ENCODE results near the gene DERA.

DERA gene

DNA sequence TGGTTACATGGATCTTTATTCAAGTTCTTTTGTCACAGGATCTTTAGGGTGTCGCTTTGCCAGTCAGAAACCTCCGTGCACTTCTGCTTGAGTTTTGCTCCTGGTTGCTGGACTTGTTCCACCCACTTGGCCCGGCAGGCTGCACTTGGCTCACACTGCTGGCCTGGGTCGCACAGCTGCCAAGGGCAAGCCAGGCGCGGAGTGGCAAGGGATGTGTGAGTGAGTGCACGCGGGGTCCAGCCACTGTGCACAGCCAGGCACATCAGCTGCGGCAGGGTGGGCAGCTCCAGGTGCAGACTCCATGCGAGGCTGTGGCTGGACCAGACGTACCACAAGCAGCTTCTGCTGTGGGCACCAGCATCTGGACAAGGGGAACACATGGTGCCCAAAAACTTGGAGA, 76.6 kb downstream of the DERA start:
- Histone ChIP-seq H3K4me1 (ENCODE audit: insufficient read depth, low read length) (no peaks in the 10 kb centered on the region), H3K9ac (ENCODE audit: low read depth, low read length) (no peak overlapping the region), H3K9me3 (ENCODE audit: insufficient read depth, low read length, severe bottlenecking) (peaks cover 8% of the 10 kb centered on the region), H4K20me1 (ENCODE audit: insufficient read depth, low read length) (no peaks in the 10 kb centered on the region), H3K4me2 (ENCODE audit: insufficient read depth, low read length) (no peak overlapping the region), H2AFZ (ENCODE audit: low read depth, low read length) (no peak overlapping the region), H3K79me2 (ENCODE audit: insufficient read depth, low read length) (no peaks in the 10 kb centered on the region), H3K27me3 (ENCODE audit: insufficient read depth, low read length, poor library complexity) (no peaks in the 10 kb centered on the region), H3K27ac (ENCODE audit: low read length) (no peak overlapping the region), H3K36me3 (ENCODE audit: insufficient read depth, low read length) (peaks cover 38% of the 10 kb centered on the region), H3K4me3 (ENCODE audit: low read depth in 1 of 2, low read length in 2 of 2) (no peak overlapping the region)
- no peak for DNase-seq
- TF ChIP-seq, protein P1, sequence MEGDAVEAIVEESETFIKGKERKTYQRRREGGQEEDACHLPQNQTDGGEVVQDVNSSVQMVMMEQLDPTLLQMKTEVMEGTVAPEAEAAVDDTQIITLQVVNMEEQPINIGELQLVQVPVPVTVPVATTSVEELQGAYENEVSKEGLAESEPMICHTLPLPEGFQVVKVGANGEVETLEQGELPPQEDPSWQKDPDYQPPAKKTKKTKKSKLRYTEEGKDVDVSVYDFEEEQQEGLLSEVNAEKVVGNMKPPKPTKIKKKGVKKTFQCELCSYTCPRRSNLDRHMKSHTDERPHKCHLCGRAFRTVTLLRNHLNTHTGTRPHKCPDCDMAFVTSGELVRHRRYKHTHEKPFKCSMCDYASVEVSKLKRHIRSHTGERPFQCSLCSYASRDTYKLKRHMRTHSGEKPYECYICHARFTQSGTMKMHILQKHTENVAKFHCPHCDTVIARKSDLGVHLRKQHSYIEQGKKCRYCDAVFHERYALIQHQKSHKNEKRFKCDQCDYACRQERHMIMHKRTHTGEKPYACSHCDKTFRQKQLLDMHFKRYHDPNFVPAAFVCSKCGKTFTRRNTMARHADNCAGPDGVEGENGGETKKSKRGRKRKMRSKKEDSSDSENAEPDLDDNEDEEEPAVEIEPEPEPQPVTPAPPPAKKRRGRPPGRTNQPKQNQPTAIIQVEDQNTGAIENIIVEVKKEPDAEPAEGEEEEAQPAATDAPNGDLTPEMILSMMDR (IDR thresholded peaks at IDR 0.05; ENCODE audit: borderline replicate concordance, extremely low read depth, low read length, poor library complexity, severe bottlenecking): no peak
- TF ChIP-seq EZH2 (IDR thresholded peaks at IDR 0.05; ENCODE audit: borderline replicate concordance, low read depth, low read length, severe bottlenecking): no peak
- no peak for ATAC-seq (ENCODE audit: insufficient read depth, low read depth)

DNA sequence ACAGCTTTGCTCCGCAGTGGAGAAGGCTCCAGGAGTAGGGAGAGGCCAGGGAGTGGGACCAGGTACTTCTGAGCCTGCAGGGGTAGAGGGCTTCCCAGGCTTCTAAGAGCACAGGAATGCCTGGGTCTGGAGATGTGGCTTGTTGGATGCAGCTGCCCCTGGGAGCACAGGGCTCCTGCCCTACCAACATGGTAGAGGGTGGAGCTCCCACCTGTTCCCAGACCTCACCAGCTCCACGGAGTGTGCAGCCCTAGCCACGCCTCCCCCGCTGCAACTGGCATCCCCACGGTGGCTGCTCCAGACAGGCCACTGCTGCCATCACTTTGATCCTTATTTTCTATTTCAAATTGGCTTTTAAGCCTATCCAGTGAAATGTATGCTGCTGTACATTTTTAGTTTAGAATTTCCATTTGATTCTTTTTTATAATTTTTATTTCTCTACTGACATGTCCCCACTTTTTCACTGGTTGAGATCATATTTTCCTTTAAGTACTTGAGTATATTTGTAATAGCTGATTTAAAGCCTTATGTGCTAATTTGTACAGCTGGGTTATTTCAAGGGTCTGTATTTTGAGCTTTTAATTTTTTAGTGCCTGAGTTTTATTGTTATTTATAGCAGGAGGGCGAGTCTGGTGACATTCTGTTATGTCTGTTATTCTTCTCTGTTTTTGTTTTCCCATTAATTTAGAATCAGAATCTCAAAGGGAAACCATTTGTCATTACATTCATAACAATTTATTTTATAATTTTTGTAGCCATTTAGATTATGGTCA, 78.0 kb downstream of the DERA start:
- H3K27ac ChIP-seq (ENCODE audit: low read length): no peak overlapping the region
- peaks cover 8% of the 10 kb centered on the region for H3K9me3 ChIP-seq (ENCODE audit: insufficient read depth, low read length, severe bottlenecking)
- peaks cover 28% of the 10 kb centered on the region for H3K36me3 ChIP-seq (ENCODE audit: insufficient read depth, low read length)
- H3K4me3 ChIP-seq (ENCODE audit: low read depth in 1 of 2, low read length in 2 of 2): no peak overlapping the region
- ATAC-seq (ENCODE audit: insufficient read depth, low read depth) (no peak), DNase-seq (no peak)
- no peak overlapping the region for H3K4me2 ChIP-seq (ENCODE audit: insufficient read depth, low read length)
- H2AFZ ChIP-seq (ENCODE audit: low read depth, low read length): no peak overlapping the region
- H3K4me1 ChIP-seq (ENCODE audit: insufficient read depth, low read length): no peaks in the 10 kb centered on the region
- H4K20me1 ChIP-seq (ENCODE audit: insufficient read depth, low read length): no peaks in the 10 kb centered on the region
- H3K27me3 ChIP-seq (ENCODE audit: insufficient read depth, low read length, poor library complexity): no peaks in the 10 kb centered on the region
- no peak overlapping the region for H3K9ac ChIP-seq (ENCODE audit: low read depth, low read length)
- H3K79me2 ChIP-seq (ENCODE audit: insufficient read depth, low read length): no peaks in the 10 kb centered on the region
- TF ChIP-seq, protein P1 (IDR thresholded peaks at IDR 0.05; ENCODE audit: borderline replicate concordance, extremely low read depth, low read length, poor library complexity, severe bottlenecking): no peak
- TF ChIP-seq EZH2 (IDR thresholded peaks at IDR 0.05; ENCODE audit: borderline replicate concordance, low read depth, low read length, severe bottlenecking): no peak

DNA sequence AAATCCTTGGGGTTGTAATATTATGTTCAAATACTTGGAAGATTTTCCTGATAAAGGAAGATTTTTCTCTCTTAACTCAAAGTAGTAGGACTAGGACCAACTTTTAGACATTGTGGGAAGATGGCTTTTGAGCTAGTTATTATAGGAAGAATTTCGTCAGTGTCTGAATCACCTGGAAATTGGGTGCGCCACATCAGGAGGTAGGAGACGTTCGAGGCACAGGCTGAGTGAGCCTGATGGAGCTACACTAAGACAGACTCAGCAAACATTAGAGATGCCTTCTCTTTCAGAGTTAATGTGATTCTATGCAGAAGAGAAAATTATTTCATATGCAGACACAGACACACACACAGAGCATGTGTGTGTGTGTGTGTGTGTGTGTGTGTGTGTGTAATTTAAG, 84.7 kb downstream of the DERA start:
- TF ChIP-seq, protein P1 (IDR thresholded peaks at IDR 0.05; ENCODE audit: borderline replicate concordance, extremely low read depth, low read length, poor library complexity, severe bottlenecking): no peak
- no peak for TF ChIP-seq EZH2 (IDR thresholded peaks at IDR 0.05; ENCODE audit: borderline replicate concordance, low read depth, low read length, severe bottlenecking)
- H3K4me3 ChIP-seq (ENCODE audit: low read depth in 1 of 2, low read length in 2 of 2): no peak overlapping the region
- no peaks in the 10 kb centered on the region for H3K79me2 ChIP-seq (ENCODE audit: insufficient read depth, low read length)
- H2AFZ ChIP-seq (ENCODE audit: low read depth, low read length): no peak overlapping the region
- H3K36me3 ChIP-seq (ENCODE audit: insufficient read depth, low read length): peaks cover 5% of the 10 kb centered on the region; the same call in 1 of the 2 replicates
- H4K20me1 ChIP-seq (ENCODE audit: insufficient read depth, low read length): no peaks in the 10 kb centered on the region
- no peak overlapping the region for H3K4me2 ChIP-seq (ENCODE audit: insufficient read depth, low read length)
- H3K27me3 ChIP-seq (ENCODE audit: insufficient read depth, low read length, poor library complexity): no peaks in the 10 kb centered on the region
- no peaks in the 10 kb centered on the region for H3K4me1 ChIP-seq (ENCODE audit: insufficient read depth, low read length)
- ATAC-seq (ENCODE audit: insufficient read depth, low read depth) (no peak), DNase-seq (no peak)
- H3K9ac ChIP-seq (ENCODE audit: low read depth, low read length): no peak overlapping the region
- H3K9me3 ChIP-seq (ENCODE audit: insufficient read depth, low read length, severe bottlenecking): no peaks in the 10 kb centered on the region
- H3K27ac ChIP-seq (ENCODE audit: low read length): no peak overlapping the region

Data from DND-41 (cell line).